Calu3 (cell line): ENCODE results near the gene PROCR. TPM values are rescaled to one million over a fixed set of nuclear protein-coding genes. Genes with fewer than 3 reads are reported as not detected.
A peak's percentile ranks its signal among the peaks of the same experiment; 100 is the strongest.
"Not testable (repeated sequence)": the region's sequence is repeated elsewhere in the genome, so short reads cannot be mapped to it uniquely, and the experiment has no call there.

Source experiments
- BruUV-seq: library from RNA; stranded (reverse); fragments of 400-500 nt; replicated peaks from 2 replicates; lab custom pipeline; 2021; lab: Mats Ljungman, UMichigan
- CTCF ChIA-PET: fragments of 300-600 bp; sonication (Branson Sonifier 250); formaldehyde crosslinking; loops from one replicate; lab custom pipeline; 2022; ENCODE audit warnings: antibody characterized with exemption; lab: Charles Lee
- DNase-seq: peaks from one replicate; pipeline ENCODE4 v3.0.0; 2022
- H3K27ac Mint-ChIP-seq: one replicate; pipeline ENCODE4 v1.8.0; 2022; ENCODE audit warnings: mixed read lengths; ENCODE audit not compliant: unreplicated experiment
- H3K27me3 Mint-ChIP-seq: one replicate; pipeline ENCODE4 v1.8.0; 2022; ENCODE audit warnings: mixed read lengths; ENCODE audit not compliant: unreplicated experiment
- H3K36me3 Mint-ChIP-seq: one replicate; pipeline ENCODE4 v1.8.0; 2022; ENCODE audit warnings: mild to moderate bottlenecking, moderate library complexity, mixed read lengths; ENCODE audit not compliant: insufficient read depth, unreplicated experiment
- H3K4me1 Mint-ChIP-seq: one replicate; pipeline ENCODE4 v1.8.0; 2022; ENCODE audit warnings: mild to moderate bottlenecking, low read depth, mixed read lengths; ENCODE audit not compliant: unreplicated experiment
- H3K4me3 Mint-ChIP-seq: one replicate; pipeline ENCODE4 v1.8.0; 2022; ENCODE audit warnings: mild to moderate bottlenecking, low read depth, moderate library complexity, mixed read lengths; ENCODE audit not compliant: unreplicated experiment
- H3K9me3 Mint-ChIP-seq: one replicate; pipeline ENCODE4 v1.8.0; 2022; ENCODE audit warnings: low read depth, mixed read lengths; ENCODE audit not compliant: unreplicated experiment
- intact Hi-C: fragments of 100-400 bp; cut with micrococcal nuclease; formaldehyde crosslinking; loops from one replicate; pipeline ENCODE4 v1.10.0; 2022; ENCODE audit not compliant: unreplicated experiment
- total RNA-seq: library from RNA; stranded (reverse); gene quantifications from 2 replicates; pipeline ENCODE4 v1.2.3, GENCODE V29; 2022
- TF ChIP-seq, protein P1 (sequence below): fragments of 200-600 bp; IDR thresholded peaks from one replicate; pipeline ENCODE4 v1.8.0; 2022; ENCODE audit warnings: antibody characterized with exemption; ENCODE audit not compliant: unreplicated experiment

Gene PROCR
- total RNA-seq, 1 experiment from 2014 or later: 9.7 TPM

DNA sequence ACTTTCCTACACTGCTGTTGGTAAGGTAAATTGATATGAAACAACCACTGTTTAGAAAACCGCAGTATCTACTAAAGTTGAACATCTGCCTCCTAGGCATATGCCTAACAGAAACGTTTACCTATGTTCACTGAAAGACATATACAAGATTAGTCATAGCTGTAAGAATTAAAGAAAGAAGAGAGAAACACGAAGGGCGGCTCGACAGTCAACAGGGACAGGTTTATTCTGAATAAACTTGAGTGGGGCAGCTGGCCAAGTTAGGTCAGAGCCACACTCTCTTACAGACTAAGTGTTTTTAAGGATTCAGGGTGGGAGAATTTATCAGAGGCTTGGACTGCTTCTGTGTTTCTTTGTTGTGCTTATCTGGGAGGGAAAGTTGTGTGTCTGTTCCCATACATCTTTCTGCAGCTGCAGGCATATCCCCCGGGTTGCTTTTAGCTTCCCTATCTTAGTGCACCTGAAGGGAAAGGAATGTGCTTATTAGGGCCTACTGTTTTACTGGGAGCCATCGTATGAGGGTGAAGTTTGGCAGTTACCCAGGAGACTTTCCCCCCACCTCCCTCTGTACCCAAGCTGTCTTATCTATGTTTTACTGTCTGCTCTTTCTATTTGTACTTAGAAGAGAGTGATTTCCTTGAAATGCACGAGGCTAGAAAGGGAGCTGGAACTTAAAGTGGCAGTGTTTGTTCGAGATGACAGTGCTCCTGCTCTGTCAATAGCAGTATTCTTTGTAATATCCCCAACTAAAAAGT lies 20.4 kb downstream of the PROCR start:
- H3K27ac Mint-ChIP-seq: peak overlapping the region; percentile 52
- DNase-seq: peak; percentile 29
- peaks cover 68% of the 10 kb centered on the region for H3K4me1 Mint-ChIP-seq
- peaks cover 19% of the 10 kb centered on the region for H3K36me3 Mint-ChIP-seq
- intact Hi-C loops: no loop called here
- TF ChIP-seq, protein P1, sequence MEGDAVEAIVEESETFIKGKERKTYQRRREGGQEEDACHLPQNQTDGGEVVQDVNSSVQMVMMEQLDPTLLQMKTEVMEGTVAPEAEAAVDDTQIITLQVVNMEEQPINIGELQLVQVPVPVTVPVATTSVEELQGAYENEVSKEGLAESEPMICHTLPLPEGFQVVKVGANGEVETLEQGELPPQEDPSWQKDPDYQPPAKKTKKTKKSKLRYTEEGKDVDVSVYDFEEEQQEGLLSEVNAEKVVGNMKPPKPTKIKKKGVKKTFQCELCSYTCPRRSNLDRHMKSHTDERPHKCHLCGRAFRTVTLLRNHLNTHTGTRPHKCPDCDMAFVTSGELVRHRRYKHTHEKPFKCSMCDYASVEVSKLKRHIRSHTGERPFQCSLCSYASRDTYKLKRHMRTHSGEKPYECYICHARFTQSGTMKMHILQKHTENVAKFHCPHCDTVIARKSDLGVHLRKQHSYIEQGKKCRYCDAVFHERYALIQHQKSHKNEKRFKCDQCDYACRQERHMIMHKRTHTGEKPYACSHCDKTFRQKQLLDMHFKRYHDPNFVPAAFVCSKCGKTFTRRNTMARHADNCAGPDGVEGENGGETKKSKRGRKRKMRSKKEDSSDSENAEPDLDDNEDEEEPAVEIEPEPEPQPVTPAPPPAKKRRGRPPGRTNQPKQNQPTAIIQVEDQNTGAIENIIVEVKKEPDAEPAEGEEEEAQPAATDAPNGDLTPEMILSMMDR: no peak
- no peak overlapping the region for H3K4me3 Mint-ChIP-seq
- BruUV-seq: no TSS peak
- CTCF ChIA-PET: interaction anchor here (0.6 to 3.1 kb wide), 5 partner anchors 13 to 79 kb away, joined by 3 to 18 read pairs (median 5); partner anchors contain the start of gene EDEM2
- H3K9me3 Mint-ChIP-seq: peaks cover 6% of the 10 kb centered on the region
- H3K27me3 Mint-ChIP-seq: no peaks in the 10 kb centered on the region

DNA sequence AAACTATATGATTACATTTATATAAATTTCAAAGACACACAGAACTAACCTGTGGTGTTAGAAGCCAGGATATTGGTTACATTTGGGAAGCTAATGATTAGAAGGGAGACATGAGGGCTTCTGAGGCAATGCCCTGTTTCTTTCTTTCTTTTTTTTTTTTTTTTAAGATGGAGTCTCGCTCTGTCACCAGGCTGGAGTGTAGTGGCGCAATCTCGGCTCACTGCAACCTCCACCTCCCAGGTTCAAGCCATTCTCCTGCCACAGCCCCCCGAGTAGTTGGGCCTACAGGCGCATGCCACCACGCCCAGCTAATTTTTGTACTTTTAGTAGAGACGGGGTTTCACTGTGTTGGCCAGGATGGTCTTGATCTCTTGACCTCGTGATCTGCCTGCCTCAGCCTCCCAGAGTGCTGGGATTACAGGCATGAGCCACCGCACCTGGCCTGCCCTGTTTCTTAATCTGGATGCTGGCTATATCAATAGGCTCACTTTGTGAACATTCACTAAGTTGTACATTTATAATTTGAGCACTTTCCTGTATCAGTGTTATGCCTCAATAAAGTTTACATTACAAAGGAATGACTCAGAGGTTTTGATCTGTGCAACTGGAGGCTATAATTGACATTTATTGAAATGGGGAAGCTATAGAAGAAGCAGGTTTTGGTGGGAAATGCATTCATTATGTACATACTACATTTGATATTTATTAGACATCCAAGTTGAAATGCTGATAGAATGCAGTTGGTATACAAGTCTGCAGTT lies 21.3 kb downstream of the PROCR start:
- peak; percentile 13 for DNase-seq
- H3K4me3 Mint-ChIP-seq, H3K27me3 Mint-ChIP-seq, intact Hi-C loops, H3K9me3 Mint-ChIP-seq, BruUV-seq: not testable (repeated sequence)
- H3K36me3 Mint-ChIP-seq: peaks cover 24% of the 10 kb centered on the region
- peaks cover 58% of the 10 kb centered on the region for H3K4me1 Mint-ChIP-seq
- CTCF ChIA-PET: interaction anchor here (0.6 to 3.1 kb wide), 7 partner anchors 12 to 80 kb away, joined by 3 to 18 read pairs (median 5); partner anchors contain the start of gene EDEM2
- H3K27ac Mint-ChIP-seq: peak overlapping the region; percentile 12

DNA sequence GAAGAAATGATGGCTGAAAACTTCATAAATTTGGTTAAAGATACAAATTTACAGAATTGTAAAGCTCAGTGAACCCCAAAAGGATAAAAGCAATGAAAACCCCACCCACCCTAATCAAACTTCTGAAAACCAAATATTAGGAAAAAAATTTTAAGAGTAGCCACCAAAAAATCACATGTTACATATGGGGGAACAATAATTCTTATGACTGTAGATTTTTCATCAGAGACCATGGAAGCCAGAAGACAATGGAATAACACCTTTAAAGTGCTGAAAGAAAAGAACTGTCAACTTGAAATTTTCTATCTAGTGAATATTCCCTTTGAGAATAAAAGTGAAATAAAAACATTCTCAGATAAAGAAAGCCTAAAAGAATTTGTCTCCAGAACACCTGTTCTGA lies 24.4 kb downstream of the PROCR start:
- no peak for DNase-seq
- Mint-ChIP-seq H3K27me3 (no peaks in the 10 kb centered on the region), H3K9me3 (peaks cover 10% of the 10 kb centered on the region), H3K27ac (no peak overlapping the region), H3K36me3 (peaks cover 9% of the 10 kb centered on the region), H3K4me1 (peaks cover 36% of the 10 kb centered on the region), H3K4me3 (no peak overlapping the region)
- CTCF ChIA-PET: no interaction called here
- no TSS peak for BruUV-seq
- intact Hi-C loops: no loop called here
- TF ChIP-seq, protein P1: no peak

DNA sequence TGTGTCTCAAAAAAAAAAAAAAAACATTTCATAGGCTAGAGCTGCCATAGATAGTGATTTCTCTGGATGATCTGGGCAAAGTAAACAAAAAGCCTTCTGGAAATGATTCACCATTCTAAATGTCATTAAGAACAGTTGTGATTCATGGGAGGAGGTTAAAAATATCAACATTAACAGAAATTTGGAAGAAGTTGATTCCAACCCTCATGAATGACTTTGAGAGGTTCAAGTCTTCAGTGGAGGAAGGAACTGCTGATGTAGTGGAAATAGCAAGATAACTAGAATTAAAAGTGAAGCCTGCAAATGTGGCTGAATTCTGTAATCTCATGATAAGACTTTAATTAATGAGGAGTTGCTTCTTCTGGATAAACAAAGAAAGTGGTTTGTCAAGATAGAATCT lies 27.9 kb downstream of the PROCR start:
- peaks cover 5% of the 10 kb centered on the region for H3K36me3 Mint-ChIP-seq
- intact Hi-C loops: loop anchor here (10.0 kb wide), 1 partner anchor 365 kb away; no protein-coding TSS in a partner anchor
- TF ChIP-seq, protein P1: no peak
- H3K27me3 Mint-ChIP-seq: no peaks in the 10 kb centered on the region
- BruUV-seq: no TSS peak
- peaks cover 9% of the 10 kb centered on the region for H3K4me1 Mint-ChIP-seq
- H3K27ac Mint-ChIP-seq: no peak overlapping the region
- peaks cover 10% of the 10 kb centered on the region for H3K9me3 Mint-ChIP-seq
- CTCF ChIA-PET: interaction anchor here (0.6 kb wide), 1 partner anchor 91 kb away, joined by 3 read pairs; no protein-coding TSS in a partner anchor
- no peak overlapping the region for H3K4me3 Mint-ChIP-seq
- no peak for DNase-seq
